Measurements from ENCODE around the gene EPB41L2.

The EPB41L2 gene

DNA sequence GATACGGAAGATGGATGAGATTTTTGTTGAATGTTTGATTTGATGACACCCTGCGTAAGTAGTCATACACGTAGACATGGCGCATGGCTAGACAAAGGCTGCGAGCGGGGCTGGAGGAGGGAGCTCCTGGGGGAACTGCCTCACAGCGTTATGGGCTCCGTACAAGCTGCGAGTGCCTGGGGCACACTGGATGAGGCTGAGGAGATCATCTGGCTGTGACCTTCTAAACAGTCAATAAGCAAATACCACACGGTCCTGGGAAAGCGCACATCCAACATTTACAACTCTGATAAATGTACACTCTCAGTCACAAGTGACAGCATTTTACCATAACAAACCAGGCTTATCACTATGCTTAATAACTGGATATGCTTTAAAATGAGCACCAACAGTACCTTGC lies 198.7 kb downstream of the EPB41L2 start:
- no peak for DNase-seq (ENCODE audit: low read depth)

- DNase-seq (ENCODE audit: low read depth) = no peak
Measured at GRCh38 chr6:130863415-130864230, 199.4 kb downstream of the EPB41L2 start.

GRCh38 chr6:130862370-130862769 lies 200.7 kb downstream of the EPB41L2 start:
- DNase-seq (ENCODE audit: low read depth) = no peak

DNA sequence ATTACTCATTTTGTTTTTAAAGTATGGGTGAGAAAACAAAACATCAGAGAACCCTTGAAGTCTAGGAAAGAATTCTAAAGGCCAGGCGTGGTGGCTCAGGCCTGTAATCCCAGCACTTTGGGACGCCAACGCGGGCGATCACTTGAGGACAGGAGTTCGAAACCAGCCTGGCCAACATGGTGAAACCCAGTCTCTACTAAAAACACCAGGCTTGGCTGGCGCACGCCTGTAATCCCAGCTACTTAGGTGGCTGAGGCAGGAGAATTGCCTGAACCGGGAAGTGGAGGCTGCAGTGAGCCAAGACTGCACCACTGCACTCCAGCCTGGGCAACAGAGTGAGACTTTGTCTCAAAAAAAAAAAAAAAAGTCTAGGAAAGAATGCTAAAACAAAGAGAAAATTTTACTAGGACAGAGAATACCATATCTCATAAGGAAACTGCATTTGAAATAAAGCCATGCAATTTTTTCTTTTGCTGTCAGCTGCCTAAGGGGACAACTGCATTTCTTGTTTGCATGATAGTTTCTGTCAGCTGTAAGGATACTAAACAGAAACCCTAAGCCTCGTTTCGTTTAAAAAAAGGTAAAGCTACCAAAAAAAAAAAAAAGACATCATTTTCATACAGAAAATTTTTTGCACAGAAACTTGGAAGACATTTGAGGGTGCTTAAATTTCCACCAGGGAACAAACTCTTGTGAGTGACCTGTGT lies 203.7 kb downstream of the EPB41L2 start:
- DNase-seq (ENCODE audit: low read depth) = no peak

DNA sequence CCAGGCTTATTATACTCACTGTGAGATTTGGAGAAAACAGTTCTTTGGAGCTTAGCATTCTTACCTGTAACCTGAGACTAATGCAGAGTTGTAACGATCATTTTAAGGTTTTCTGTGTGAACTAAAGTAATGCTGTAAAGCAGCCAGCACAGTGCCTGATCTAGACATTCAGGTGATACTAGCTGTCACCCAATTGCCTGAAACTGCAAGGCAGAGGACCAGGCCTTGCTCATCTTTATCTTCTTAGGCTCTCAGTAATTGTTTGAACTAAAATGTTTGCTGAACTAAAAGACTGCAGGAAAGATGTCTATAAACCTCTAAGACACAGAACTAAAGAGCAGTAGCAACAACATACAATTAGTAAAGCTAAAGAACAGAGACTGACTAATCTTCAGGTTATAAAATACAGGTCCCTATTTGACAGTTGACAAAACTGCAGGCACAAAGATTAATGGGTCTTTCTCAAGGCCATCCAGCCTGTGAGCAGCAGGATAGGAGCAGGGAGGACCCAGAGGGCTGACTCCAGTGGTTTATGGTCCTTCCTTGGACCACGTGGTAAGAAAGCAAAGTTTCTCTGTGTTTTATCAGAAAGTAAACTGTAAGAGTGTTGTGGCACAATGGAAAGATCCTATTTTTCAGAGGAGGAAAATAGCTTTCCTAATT lies 204.4 kb downstream of the EPB41L2 start:
- DNase-seq (ENCODE audit: low read depth) = no peak

- no peak for DNase-seq (ENCODE audit: low read depth)
Measured at GRCh38 chr6:130858054-130858453, 205.0 kb downstream of the EPB41L2 start.

DNA sequence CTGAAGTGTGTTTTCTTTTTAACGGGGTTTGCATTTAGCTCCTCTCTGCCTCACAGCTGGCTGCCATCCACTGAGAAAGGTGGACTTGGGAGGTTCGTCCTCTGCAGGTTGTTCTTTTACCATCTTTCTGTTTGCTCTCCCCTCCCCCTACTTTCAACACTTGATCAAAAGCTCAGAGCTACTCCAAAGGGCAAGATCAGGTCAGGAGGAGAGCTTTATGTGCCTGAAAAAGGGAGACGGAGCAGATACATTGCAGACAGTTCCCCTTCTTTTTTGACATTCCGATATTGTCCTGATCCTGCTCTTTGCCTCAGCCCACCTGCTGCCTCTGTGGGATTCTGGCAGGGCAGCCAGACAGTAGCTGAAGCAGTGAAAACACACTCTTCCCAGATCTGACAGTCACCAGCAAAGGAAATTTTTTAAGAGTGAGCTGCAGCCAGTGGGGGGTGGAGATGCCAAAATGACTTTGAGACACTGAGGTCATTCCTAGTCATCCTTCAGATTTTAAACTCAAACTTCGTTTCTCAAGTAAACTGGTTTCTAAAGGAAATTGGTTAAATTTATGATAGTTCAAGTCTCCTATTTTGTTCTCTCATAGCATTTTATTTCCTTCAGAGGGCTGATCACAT lies 209.4 kb downstream of the EPB41L2 start:
- no peak for DNase-seq (ENCODE audit: low read depth)

DNA sequence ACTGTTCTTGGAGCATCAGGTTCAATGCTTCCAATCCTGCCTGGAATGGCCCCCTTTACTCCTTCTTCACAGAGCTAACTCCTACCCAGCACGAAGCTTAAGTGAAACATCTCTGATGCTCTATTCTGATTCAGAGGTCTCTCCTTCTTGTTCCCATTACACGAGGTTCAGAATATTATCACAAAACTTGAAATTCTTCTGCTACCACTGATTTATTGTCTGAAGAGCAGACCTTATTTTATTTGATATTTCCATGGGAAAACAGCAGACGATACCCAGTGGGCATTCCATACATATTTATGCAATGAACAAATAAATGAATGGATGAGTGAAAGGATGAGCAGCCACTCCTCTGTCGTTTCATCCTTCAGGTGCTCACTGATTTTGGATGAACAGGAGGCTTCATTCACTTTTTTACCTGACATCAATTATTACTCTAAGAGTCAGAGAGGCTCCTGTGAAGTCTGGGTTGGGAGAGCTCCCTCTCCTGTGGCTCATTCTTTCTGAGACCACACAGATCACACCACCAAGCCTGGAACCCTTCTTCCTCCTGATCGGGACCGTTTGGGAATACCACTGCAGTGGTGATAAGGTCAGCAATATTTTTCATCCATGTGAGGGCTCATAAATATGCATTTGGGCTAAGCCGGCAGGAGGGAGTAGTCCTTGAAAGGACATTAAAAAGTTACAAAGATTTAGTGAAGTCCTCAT lies 210.0 kb downstream of the EPB41L2 start:
- no peak for DNase-seq (ENCODE audit: low read depth)

DNA sequence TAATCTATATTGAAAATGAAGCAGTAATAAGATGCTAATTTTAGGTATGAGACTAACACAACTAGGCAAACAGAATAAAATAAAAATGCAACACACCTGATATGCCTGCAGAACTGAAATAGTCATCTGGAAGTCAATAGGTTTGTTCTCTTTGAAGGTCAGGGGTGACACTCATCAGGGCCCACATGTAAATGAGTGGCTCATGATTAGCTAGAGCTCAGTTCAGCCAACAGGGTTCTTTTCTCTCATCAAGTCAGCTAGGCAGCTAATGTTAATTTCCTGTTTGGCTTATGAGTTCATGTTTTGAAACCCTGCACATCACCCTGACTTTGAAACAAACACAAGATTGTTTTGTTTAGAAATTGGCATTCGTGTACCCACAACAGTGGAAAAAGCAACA lies 212.0 kb downstream of the EPB41L2 start:
- no peak for DNase-seq (ENCODE audit: low read depth)

GRCh38 chr6:130849594-130849993 lies 213.5 kb downstream of the EPB41L2 start:
- no peak for DNase-seq (ENCODE audit: low read depth)

GRCh38 chr6:130848945-130849344 lies 214.1 kb downstream of the EPB41L2 start:
- no peak for DNase-seq (ENCODE audit: low read depth)

GRCh38 chr6:130847001-130847910 lies 215.8 kb downstream of the EPB41L2 start:
- no peak for DNase-seq (ENCODE audit: low read depth)

DNA sequence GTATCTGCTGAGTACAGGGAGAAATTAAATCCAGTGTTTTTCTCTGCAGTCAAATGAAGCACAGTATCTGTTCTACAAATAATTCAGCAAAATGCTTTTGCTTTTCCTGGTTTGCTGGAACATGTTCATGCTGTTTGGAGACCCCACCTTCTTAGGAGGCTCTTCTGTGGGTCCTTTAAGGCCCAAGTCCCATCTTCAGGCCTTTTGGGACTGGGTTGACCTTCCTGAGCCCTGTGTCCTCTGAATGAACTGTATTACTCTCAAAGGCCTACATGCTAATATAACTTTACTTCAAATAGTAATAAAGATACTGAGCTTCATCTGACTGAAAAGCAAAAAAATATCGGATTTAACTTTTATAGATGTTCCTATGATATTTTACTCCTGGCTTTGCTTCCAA lies 216.5 kb downstream of the EPB41L2 start:
- DNase-seq (ENCODE audit: low read depth) = no peak

- DNase-seq (ENCODE audit: low read depth) = no peak
Measured at GRCh38 chr6:130843575-130844320, 219.3 kb downstream of the EPB41L2 start.

GRCh38 chr6:130841128-130841728 lies 221.8 kb downstream of the EPB41L2 start:
- no peak for DNase-seq (ENCODE audit: low read depth)

GRCh38 chr6:130840050-130840449 lies 223.0 kb downstream of the EPB41L2 start:
- no peak for DNase-seq (ENCODE audit: low read depth)

DNA sequence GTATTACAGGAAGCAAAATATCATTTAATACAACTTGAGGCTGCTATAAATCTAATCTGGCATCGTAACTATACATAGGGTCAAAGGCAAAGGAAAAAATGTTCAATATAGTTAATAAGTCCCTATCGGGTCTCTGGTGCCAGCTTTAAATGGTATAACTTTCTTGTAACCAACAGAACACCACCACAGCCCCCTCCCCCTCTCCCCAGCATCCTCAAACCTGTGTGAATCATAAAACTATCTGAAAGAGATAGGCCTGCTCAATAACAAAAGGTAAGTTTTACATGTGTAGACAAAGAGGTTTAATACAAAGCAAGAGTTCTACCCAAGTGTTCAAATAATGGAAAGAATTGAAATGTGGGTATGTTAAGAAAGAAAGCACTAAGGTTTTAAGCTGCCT lies 223.7 kb downstream of the EPB41L2 start:
- DNase-seq (ENCODE audit: low read depth) = no peak

DNA sequence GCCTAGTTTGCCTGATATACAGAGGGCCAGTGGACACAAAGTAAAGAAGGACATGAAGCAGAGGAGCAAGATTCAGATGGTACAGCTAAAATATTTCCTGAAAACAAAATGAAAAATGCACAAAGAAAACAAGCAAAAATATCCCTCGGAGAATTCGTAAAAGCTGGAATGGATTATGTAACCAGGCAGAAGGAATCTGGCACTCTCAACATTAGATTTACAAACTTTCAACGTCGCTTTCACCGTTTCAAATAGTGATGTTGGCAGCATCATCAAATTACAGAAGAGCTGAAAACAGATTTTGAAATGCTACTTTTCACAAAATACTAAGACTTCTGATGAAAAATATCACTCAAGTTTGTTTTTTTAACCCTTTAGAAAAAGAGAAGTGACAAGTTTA lies 224.1 kb downstream of the EPB41L2 start:
- no peak for DNase-seq (ENCODE audit: low read depth)

DNA sequence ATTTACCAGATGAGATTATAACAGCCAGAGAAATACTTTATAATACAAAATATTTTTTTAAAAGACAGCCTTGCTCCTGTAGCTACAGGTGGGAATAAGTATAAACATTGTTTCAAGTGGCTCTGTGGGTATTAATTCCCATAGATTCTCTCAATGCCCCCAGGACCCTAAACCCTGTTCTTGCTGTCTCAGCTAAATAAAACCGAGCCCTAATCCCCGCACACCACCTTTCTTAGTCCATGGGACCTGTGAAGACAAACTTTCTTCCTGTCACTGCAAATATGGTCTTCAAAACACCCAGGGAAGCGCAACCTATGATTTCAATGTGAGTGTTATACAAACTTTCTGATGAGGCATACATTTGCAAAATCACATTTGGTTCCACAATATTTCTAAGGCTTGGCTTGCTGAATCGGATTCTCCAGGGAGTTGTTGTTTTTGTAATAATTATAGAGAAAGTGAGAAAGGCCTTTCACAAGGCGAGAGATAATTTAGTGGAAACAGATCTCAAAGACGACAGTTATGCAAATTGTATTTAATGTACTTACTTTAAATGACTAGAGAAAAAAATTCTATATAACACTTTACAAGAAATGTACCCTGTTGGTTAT lies 224.7 kb downstream of the EPB41L2 start:
- no peak for DNase-seq (ENCODE audit: low read depth)
